ENCODE measurements around the gene DMKN. TPM values are rescaled to one million over a fixed set of nuclear protein-coding genes. Genes with fewer than 3 reads are reported as not detected.

Gene DMKN
- total and polyA plus RNA-seq, 2 donors (not counting 3 experiments of a cell fraction or from before 2014, with no cell fraction given): not detected

GRCh38 chr19:35516310-35516709 lies 2.9 kb upstream of the DMKN start:
- Histone ChIP-seq H2AFZ (ENCODE audit: low read depth, low read length) (no peak overlapping the region), H3K79me2 (ENCODE audit: control insufficient read depth, insufficient read depth, low read length) (no peaks in the 10 kb centered on the region), H4K20me1 (replicated peaks; ENCODE audit: control insufficient read depth, extremely low read depth, insufficient read depth, low read length) (no peaks in the 10 kb centered on the region), H3K9me1 (replicated peaks; ENCODE audit: control insufficient read depth, extremely low read depth, insufficient read depth, low read length) (no peaks in the 10 kb centered on the region), H3K27me3 (ENCODE audit: control insufficient read depth in 2 of 2, insufficient read depth in 2 of 2, low read length in 2 of 2) (peaks cover 11% of the 10 kb centered on the region in 2 experiments), H3K9me3 (replicated peaks; ENCODE audit: control insufficient read depth, insufficient read depth, low read length) (no peaks in the 10 kb centered on the region), H3K9ac (replicated peaks; ENCODE audit: extremely low read depth, insufficient read depth, low read length) (no peak overlapping the region), H3K27ac (ENCODE audit: insufficient read depth, low read depth, low read length) (no peak overlapping the region), H3K36me3 (ENCODE audit: control insufficient read depth in 2 of 2, extremely low read depth in 1 of 2, insufficient read depth in 2 of 2, low read length in 2 of 2) (no peaks in the 10 kb centered on the region), H3K4me3 (replicated peaks in 1 of 3; ENCODE audit: insufficient read depth in 1 of 3, low read depth in 1 of 3, low read length in 3 of 3) (no peak overlapping the region), H3K4me1 (ENCODE audit: control insufficient read depth, extremely low read depth, insufficient read depth, low read length) (no peaks in the 10 kb centered on the region), H3K4me2 (ENCODE audit: insufficient read depth, low read length) (no peak overlapping the region)
- DNase-seq (ENCODE audit: low read depth, low spot score) (no peak), FAIRE-seq (no peak)
- CTCF ChIA-PET: interaction anchor here (1.6 kb wide), 1 partner anchor 21 kb away, joined by 5 read pairs; no protein-coding TSS in a partner anchor
- intact Hi-C loops (cut with micrococcal nuclease): no loop called here
- dilution Hi-C loops (cut with MboI; ENCODE audit: extremely low pct_ligation_motif_present, low sequenced_read_pairs): no loop called here
- TF ChIP-seq CTCF (IDR thresholded peaks at IDR 0.05; ENCODE audit: extremely low read depth in 1 of 2, insufficient read depth in 1 of 2, low read depth in 1 of 2, low read length in 2 of 2) (no peak), FOS (IDR thresholded peaks at IDR 0.05; ENCODE audit: borderline replicate concordance, insufficient read depth, low read length) (no peak), POLR2A (IDR thresholded peaks at IDR 0.05; ENCODE audit: low read depth, low read length) (no peak), MAX (IDR thresholded peaks at IDR 0.05; ENCODE audit: insufficient read depth, insufficient read length) (no peak), GATA2 (IDR thresholded peaks at IDR 0.05; ENCODE audit: insufficient read depth, insufficient read length, low read depth, low read length) (no peak), MYC (IDR thresholded peaks at IDR 0.05; ENCODE audit: low read depth, low read length) (no peak)
- POLR2A ChIA-PET: no interaction called here
- BruUV-seq (replicated peaks): no TSS peak

All from endothelial cell of umbilical vein (primary cell).